HG02678 (cell line): ENCODE data around the gene PSEN2.
"Not testable (repeated sequence)": the region's sequence is repeated elsewhere in the genome, so short reads cannot be mapped to it uniquely, and the experiment has no call there.

ENCODE experiments used
- ATAC-seq: cut with Tn5 transposase; IDR thresholded peaks from one replicate; pipeline ENCODE4 v1.9.1; 2021; ENCODE audit warnings: mild to moderate bottlenecking, moderate library complexity; ENCODE audit not compliant: unreplicated experiment

Gene PSEN2

GRCh38 chr1:226908913-226909312, 38.5 kb downstream of the PSEN2 start:
- ATAC-seq = no peak

GRCh38 chr1:226912587-226913176, 42.3 kb downstream of the PSEN2 start:
- peak; percentile 64 for ATAC-seq

- ATAC-seq = peak; percentile 30
Observed at GRCh38 chr1:226915672-226915995, 45.2 kb downstream of the PSEN2 start.

GRCh38 chr1:226916497-226916896, 46.1 kb downstream of the PSEN2 start:
- no peak for ATAC-seq

- ATAC-seq = no peak
Observed at GRCh38 chr1:226919587-226919986, 49.2 kb downstream of the PSEN2 start.

GRCh38 chr1:226919995-226920394, 49.6 kb downstream of the PSEN2 start:
- ATAC-seq = no peak

GRCh38 chr1:226920446-226920894, 50.1 kb downstream of the PSEN2 start:
- no peak for ATAC-seq

GRCh38 chr1:226921504-226921903, 51.1 kb downstream of the PSEN2 start:
- ATAC-seq = no peak

GRCh38 chr1:226929260-226930111, 59.1 kb downstream of the PSEN2 start:
- not testable (repeated sequence) for ATAC-seq

GRCh38 chr1:226934483-226935237, 64.2 kb downstream of the PSEN2 start:
- ATAC-seq = no peak

GRCh38 chr1:226937940-226938725, 67.7 kb downstream of the PSEN2 start:
- no peak for ATAC-seq

GRCh38 chr1:226938903-226939437, 68.6 kb downstream of the PSEN2 start:
- no peak for ATAC-seq

- ATAC-seq = peak; percentile 29
Observed at GRCh38 chr1:226939438-226940028, 69.1 kb downstream of the PSEN2 start.

GRCh38 chr1:226940029-226940805, 69.8 kb downstream of the PSEN2 start, which contains the start of gene COQ8A:
Gene COQ8A, plus strand, starts transcription at chr1:226940294. Its CDS starts 21,092 bp downstream, at chr1:226961386.
- ATAC-seq = peak; percentile 96

- no peak for ATAC-seq
Observed at GRCh38 chr1:226940806-226941067, 70.3 kb downstream of the PSEN2 start.

GRCh38 chr1:226942392-226942791, 72.0 kb downstream of the PSEN2 start:
- no peak for ATAC-seq

GRCh38 chr1:226943156-226943555, 72.7 kb downstream of the PSEN2 start:
- no peak for ATAC-seq

- ATAC-seq = no peak
Observed at GRCh38 chr1:226943927-226944326, 73.5 kb downstream of the PSEN2 start.

GRCh38 chr1:226945106-226945857, 74.9 kb downstream of the PSEN2 start:
- no peak for ATAC-seq
